HEK293 (cell line): ENCODE results near the gene RABAC1.

Experiments
- CTCF ChIA-PET: fragments of 350-600 bp; formaldehyde crosslinking; extraction: SDS; loops from one replicate; lab custom pipeline; 2021; ENCODE audit warnings: antibody characterized with exemption; lab: Yijun Ruan, JAX
- POLR2A ChIA-PET: fragments of 300-600 bp; formaldehyde crosslinking; extraction: SDS; loops from one replicate; lab custom pipeline; 2020; ENCODE audit warnings: antibody characterized with exemption, inconsistent platforms; lab: Yijun Ruan, JAX
- H3K27ac ChIP-seq: fragments of 200-500 bp; sonication (Bioruptor generic); 2 replicates; pipeline ENCODE4 v1.5.1; 2014; ENCODE audit warnings: low read depth, low read length, control low read depth, inconsistent platforms; ENCODE audit errors: extremely low read depth
- H3K36me3 ChIP-seq, 2 experiments: fragments of 200-500 bp in 1 of 2; sonication (Bioruptor generic) in 1 of 2; 1 replicate in 1 of 2; 2 replicates in 1 of 2; pipeline ENCODE4 v1.5.1; 2014 to 2017; ENCODE audit warnings: inconsistent platforms in 2 of 2, low read length in 2 of 2; ENCODE audit not compliant: control insufficient read depth in 2 of 2, insufficient read depth in 1 of 2
- H3K4me1 ChIP-seq: fragments of 200-500 bp; sonication (Bioruptor generic); 2 replicates; pipeline ENCODE4 v1.5.1; 2014; ENCODE audit warnings: mild to moderate bottlenecking, low read length, inconsistent platforms; ENCODE audit not compliant: control insufficient read depth, insufficient read depth
- H3K4me3 ChIP-seq: 2 replicates; pipeline ENCODE4 v1.5.1; 2011; ENCODE audit warnings: low read depth, mild to moderate bottlenecking, control low read depth, low read length, moderate library complexity
- H3K9me3 ChIP-seq: fragments of 200-500 bp; sonication (Bioruptor generic); 2 replicates; pipeline ENCODE4 v1.5.1; 2014; ENCODE audit warnings: low read depth, low read length, inconsistent platforms; ENCODE audit not compliant: control insufficient read depth, insufficient read depth
- BCL6B ChIP-seq: fragments of 450-650 bp; formaldehyde crosslinking; IDR thresholded peaks from 2 replicates; pipeline ENCODE4 v1.5.1; 2017; ENCODE audit warnings: missing biosample characterization, missing genetic modification characterization
- CTCF ChIP-seq: fragments of 450-650 bp; formaldehyde crosslinking; IDR thresholded peaks from 2 replicates; pipeline ENCODE4 v1.5.1; 2016; ENCODE audit warnings: missing biosample characterization, missing genetic modification characterization
- GLIS1 ChIP-seq: fragments of 450-650 bp; formaldehyde crosslinking; IDR thresholded peaks from 2 replicates; pipeline ENCODE4 v1.5.1; 2016; ENCODE audit warnings: missing biosample characterization, missing genetic modification characterization
- IKZF3 ChIP-seq: fragments of 450-650 bp; IDR thresholded peaks from 2 replicates; pipeline ENCODE4 v1.5.0; 2018; ENCODE audit warnings: missing biosample characterization, mild to moderate bottlenecking, missing genetic modification characterization, moderate library complexity
- INSM2 ChIP-seq: fragments of 450-650 bp; formaldehyde crosslinking; IDR thresholded peaks from 2 replicates; pipeline ENCODE4 v1.5.1; 2016; ENCODE audit warnings: missing biosample characterization, missing genetic modification characterization
- KLF1 ChIP-seq: fragments of 450-650 bp; formaldehyde crosslinking; IDR thresholded peaks from 2 replicates; pipeline ENCODE4 v1.5.1; 2016; ENCODE audit warnings: missing biosample characterization, missing genetic modification characterization
- MZF1 ChIP-seq: fragments of 450-650 bp; formaldehyde crosslinking; IDR thresholded peaks from 2 replicates; pipeline ENCODE4 v1.5.1; 2017; ENCODE audit warnings: missing biosample characterization, missing genetic modification characterization, borderline replicate concordance
- OSR2 ChIP-seq: fragments of 450-650 bp; formaldehyde crosslinking; IDR thresholded peaks from 2 replicates; pipeline ENCODE4 v1.5.1; 2016; ENCODE audit warnings: missing biosample characterization, missing genetic modification characterization
- SCRT1 ChIP-seq: fragments of 450-650 bp; formaldehyde crosslinking; IDR thresholded peaks from 2 replicates; pipeline ENCODE4 v1.5.1; 2016; ENCODE audit warnings: missing biosample characterization, missing genetic modification characterization, borderline replicate concordance
- TSHZ1 ChIP-seq: fragments of 450-650 bp; formaldehyde crosslinking; IDR thresholded peaks from 2 replicates; pipeline ENCODE4 v1.5.1; 2016; ENCODE audit warnings: missing biosample characterization, missing genetic modification characterization, borderline replicate concordance
- ZBTB20 ChIP-seq: fragments of 450-650 bp; formaldehyde crosslinking; IDR thresholded peaks from 2 replicates; pipeline ENCODE4 v1.5.1; 2016; ENCODE audit warnings: missing biosample characterization, missing genetic modification characterization
- ZBTB48 ChIP-seq: fragments of 450-650 bp; formaldehyde crosslinking; IDR thresholded peaks from 2 replicates; pipeline ENCODE4 v1.5.1; 2016; ENCODE audit warnings: missing biosample characterization, missing genetic modification characterization
- ZIC2 ChIP-seq: fragments of 450-650 bp; formaldehyde crosslinking; IDR thresholded peaks from 2 replicates; pipeline ENCODE4 v1.5.1; 2016; ENCODE audit warnings: missing biosample characterization, missing genetic modification characterization
- ZNF155 ChIP-seq: fragments of 450-650 bp; formaldehyde crosslinking; IDR thresholded peaks from 2 replicates; pipeline ENCODE4 v1.5.1; 2016; ENCODE audit warnings: missing biosample characterization, missing genetic modification characterization
- ZNF18 ChIP-seq: fragments of 450-650 bp; formaldehyde crosslinking; IDR thresholded peaks from 2 replicates; pipeline ENCODE4 v1.5.1; 2016; ENCODE audit warnings: missing biosample characterization, missing genetic modification characterization
- ZNF366 ChIP-seq: fragments of 450-650 bp; formaldehyde crosslinking; conservative IDR thresholded peaks from 2 replicates; pipeline ENCODE4 v1.5.1; 2016; ENCODE audit warnings: missing biosample characterization, missing genetic modification characterization
- ZNF423 ChIP-seq: fragments of 450-650 bp; formaldehyde crosslinking; IDR thresholded peaks from 2 replicates; pipeline ENCODE4 v1.5.1; 2016; ENCODE audit warnings: missing biosample characterization, missing genetic modification characterization
- ZNF580 ChIP-seq: fragments of 450-650 bp; formaldehyde crosslinking; IDR thresholded peaks from 2 replicates; pipeline ENCODE4 v1.5.1; 2016; ENCODE audit warnings: missing biosample characterization, missing genetic modification characterization
- ZNF585B ChIP-seq: fragments of 450-650 bp; formaldehyde crosslinking; IDR thresholded peaks from 2 replicates; pipeline ENCODE4 v1.5.1; 2016; ENCODE audit warnings: missing biosample characterization, missing genetic modification characterization
- ZNF600 ChIP-seq: fragments of 450-650 bp; formaldehyde crosslinking; IDR thresholded peaks from 2 replicates; pipeline ENCODE4 v1.5.1; 2016; ENCODE audit warnings: missing biosample characterization, missing genetic modification characterization
- ZNF621 ChIP-seq: fragments of 450-650 bp; formaldehyde crosslinking; IDR thresholded peaks from 2 replicates; pipeline ENCODE4 v1.5.1; 2017; ENCODE audit warnings: missing biosample characterization, missing genetic modification characterization
- ZNF664 ChIP-seq: fragments of 450-650 bp; formaldehyde crosslinking; IDR thresholded peaks from 2 replicates; pipeline ENCODE4 v1.5.1; 2016; ENCODE audit warnings: missing biosample characterization, missing genetic modification characterization
- ZNF692 ChIP-seq: fragments of 450-650 bp; formaldehyde crosslinking; IDR thresholded peaks from 2 replicates; pipeline ENCODE4 v1.5.1; 2016; ENCODE audit warnings: missing biosample characterization, missing genetic modification characterization
- ZNF701 ChIP-seq: fragments of 450-650 bp; formaldehyde crosslinking; IDR thresholded peaks from 2 replicates; pipeline ENCODE4 v1.5.1; 2016; ENCODE audit warnings: missing biosample characterization, missing genetic modification characterization

Gene RABAC1

GRCh38 chr19:41932259-41932719 lies 26.8 kb downstream of the RABAC1 start (continued):
- no peak for TF ChIP-seq INSM2

GRCh38 chr19:41930926-41931592 lies 28.1 kb downstream of the RABAC1 start:
- ChIA-PET CTCF (interaction anchor here (0.6 to 1.8 kb wide), 6 partner anchors 58 to 875 kb away, joined by 3 to 8 read pairs (median 4); no protein-coding TSS in a partner anchor), POLR2A (interaction anchor here (1.2 to 2.0 kb wide), 2 partner anchors 58 to 71 kb away, joined by 4 to 7 read pairs; partner anchors contain the start of gene RPS19)
- peaks cover 6% of the 10 kb centered on the region for H3K4me1 ChIP-seq
- no peaks in the 10 kb centered on the region for H3K9me3 ChIP-seq
- H3K27ac ChIP-seq, result no peak overlapping the region
- no peak overlapping the region for H3K4me3 ChIP-seq
- no peaks in the 10 kb centered on the region for H3K36me3 ChIP-seq
- TF ChIP-seq ZNF600 (tag by site-specific recombination) (no peak), ZNF585B (tag by site-specific recombination) (no peak), GLIS1 (tag by site-specific recombination) (peak; percentile 100), ZNF423 (tag by site-specific recombination) (peak; percentile 96), ZBTB48 (tag by site-specific recombination) (peak; percentile 39; the same call in 1 of the 2 replicates), ZNF155 (tag by site-specific recombination) (no peak), SCRT1 (tag by site-specific recombination) (no peak), ZNF692 (tag by site-specific recombination) (no peak), ZBTB20 (tag by site-specific recombination) (peak; percentile 31; the same call in 1 of the 2 replicates), ZNF664 (tag by site-specific recombination) (peak; percentile 99), IKZF3 (tag by site-specific recombination) (peak; percentile 21; the same call in 1 of the 2 replicates), ZNF621 (tag by site-specific recombination) (no peak), ZIC2 (tag by site-specific recombination) (peak; percentile 100), TSHZ1 (tag by site-specific recombination) (no peak), BCL6B (tag by site-specific recombination) (no peak), ZNF701 (tag by site-specific recombination) (no peak), CTCF (peak; percentile 61), MZF1 (tag by site-specific recombination) (peak; percentile 78; the same call in 1 of the 2 replicates), ZNF366 (tag by site-specific recombination) (0 out of 2 replicates have a peak, but pooled peaks have one; percentile 29), OSR2 (tag by site-specific recombination) (peak; percentile 47; the same call in 1 of the 2 replicates), ZNF580 (tag by site-specific recombination) (peak; percentile 64), KLF1 (0 out of 2 replicates have a peak, but pooled peaks have one; percentile 6), ZNF18 (tag by site-specific recombination) (no peak)
